ENCODE measurements around the gene AFF1. TPM values are rescaled to one million over a fixed set of nuclear protein-coding genes. Genes with fewer than 3 reads are reported as not detected.
"Not testable (repeated sequence)": the region's sequence is repeated elsewhere in the genome, so short reads cannot be mapped to it uniquely, and the experiment has no call there.

AFF1 gene
- total RNA-seq, 2 experiments from 2014 or later: 28.7 to 69.7 TPM

- Histone ChIP-seq H3K36me3 (ENCODE audit: insufficient read depth, low read length) (peaks cover 88% of the 10 kb centered on the region), H4K20me1 (ENCODE audit: insufficient read depth, low read length) (no peaks in the 10 kb centered on the region), H3K4me3 (ENCODE audit: low read depth, low read length, poor library complexity, severe bottlenecking) (no peak overlapping the region), H3K79me2 (ENCODE audit: insufficient read depth, low read depth, low read length) (no peaks in the 10 kb centered on the region), H3K9me3 (ENCODE audit: low read length) (no peaks in the 10 kb centered on the region), H2AFZ (ENCODE audit: low read length) (no peak overlapping the region), H3K4me2 (ENCODE audit: low read length) (no peak overlapping the region), H3K9me2 (ENCODE audit: insufficient read depth, low read length) (no peaks in the 10 kb centered on the region), H3K4me1 (ENCODE audit: insufficient read depth, low read length, poor library complexity, severe bottlenecking) (peaks cover 5% of the 10 kb centered on the region), H3K27ac (ENCODE audit: low read depth, low read length, poor library complexity, severe bottlenecking) (no peak overlapping the region)
- no TSS peak for BruUV-seq (replicated peaks)
- ChIA-PET POLR2A (interaction anchor here (0.6 to 2.6 kb wide), 4 partner anchors 9 to 87 kb away, joined by 3 to 6 read pairs (median 4); no protein-coding TSS in a partner anchor), CTCF (ENCODE audit: unreplicated experiment) (no interaction called here)
- TF ChIP-seq CTCF (conservative IDR thresholded peaks at IDR 0.05; ENCODE audit: low read length) (no peak), EZH2phosphoT487 (IDR thresholded peaks at IDR 0.05; ENCODE audit: borderline replicate concordance, low read depth, low read length) (no peak)
- no peak for DNase-seq (ENCODE audit: low spot score)
- intact Hi-C loops (cut with micrococcal nuclease; ENCODE audit: unreplicated experiment): no loop called here
Observed at GRCh38 chr4:87134122-87134521, 199.3 kb downstream of the AFF1 start.

GRCh38 chr4:87141428-87141827, 206.6 kb downstream of the AFF1 start:
- Histone ChIP-seq H3K9me3 (ENCODE audit: low read length) (no peaks in the 10 kb centered on the region), H3K4me3 (ENCODE audit: low read depth, low read length, poor library complexity, severe bottlenecking) (no peak overlapping the region), H3K27ac (ENCODE audit: low read depth, low read length, poor library complexity, severe bottlenecking) (no peak overlapping the region), H4K20me1 (ENCODE audit: insufficient read depth, low read length) (no peaks in the 10 kb centered on the region), H3K36me3 (ENCODE audit: insufficient read depth, low read length) (peaks cover 54% of the 10 kb centered on the region), H3K79me2 (ENCODE audit: insufficient read depth, low read depth, low read length) (no peaks in the 10 kb centered on the region), H3K4me1 (ENCODE audit: insufficient read depth, low read length, poor library complexity, severe bottlenecking) (no peaks in the 10 kb centered on the region), H3K4me2 (ENCODE audit: low read length) (no peak overlapping the region), H2AFZ (ENCODE audit: low read length) (no peak overlapping the region), H3K9me2 (ENCODE audit: insufficient read depth, low read length) (no peaks in the 10 kb centered on the region)
- no peak for DNase-seq (ENCODE audit: low spot score)
- intact Hi-C loops (cut with micrococcal nuclease; ENCODE audit: unreplicated experiment): no loop called here
- no TSS peak for BruUV-seq (replicated peaks)
- ChIA-PET POLR2A (no interaction called here), CTCF (ENCODE audit: unreplicated experiment) (no interaction called here)
- TF ChIP-seq EZH2phosphoT487 (IDR thresholded peaks at IDR 0.05; ENCODE audit: borderline replicate concordance, low read depth, low read length) (no peak), CTCF (conservative IDR thresholded peaks at IDR 0.05; ENCODE audit: low read length) (no peak)

- H4K20me1 ChIP-seq (ENCODE audit: insufficient read depth, low read length): no peaks in the 10 kb centered on the region
- no TSS peak for BruUV-seq (replicated peaks)
- no peaks in the 10 kb centered on the region for H3K9me2 ChIP-seq (ENCODE audit: insufficient read depth, low read length)
- intact Hi-C loops (cut with micrococcal nuclease; ENCODE audit: unreplicated experiment): no loop called here
- H3K79me2 ChIP-seq (ENCODE audit: insufficient read depth, low read depth, low read length): no peaks in the 10 kb centered on the region
- ChIA-PET POLR2A (no interaction called here), CTCF (ENCODE audit: unreplicated experiment) (no interaction called here)
- no peak overlapping the region for H3K27ac ChIP-seq (ENCODE audit: low read depth, low read length, poor library complexity, severe bottlenecking)
- no peaks in the 10 kb centered on the region for H3K9me3 ChIP-seq (ENCODE audit: low read length)
- TF ChIP-seq EZH2phosphoT487 (IDR thresholded peaks at IDR 0.05; ENCODE audit: borderline replicate concordance, low read depth, low read length): no peak
- TF ChIP-seq CTCF (conservative IDR thresholded peaks at IDR 0.05; ENCODE audit: low read length): no peak
- no peak overlapping the region for H2AFZ ChIP-seq (ENCODE audit: low read length)
- no peak overlapping the region for H3K4me3 ChIP-seq (ENCODE audit: low read depth, low read length, poor library complexity, severe bottlenecking)
- no peaks in the 10 kb centered on the region for H3K4me1 ChIP-seq (ENCODE audit: insufficient read depth, low read length, poor library complexity, severe bottlenecking)
- no peak overlapping the region for H3K4me2 ChIP-seq (ENCODE audit: low read length)
- DNase-seq (ENCODE audit: low spot score): no peak
- peaks cover 38% of the 10 kb centered on the region for H3K36me3 ChIP-seq (ENCODE audit: insufficient read depth, low read length)
Observed at GRCh38 chr4:87144356-87144755, 209.5 kb downstream of the AFF1 start.

GRCh38 chr4:87145934-87146333, 211.1 kb downstream of the AFF1 start:
- H3K36me3 ChIP-seq (ENCODE audit: insufficient read depth, low read length): peaks cover 31% of the 10 kb centered on the region
- H3K4me3 ChIP-seq (ENCODE audit: low read depth, low read length, poor library complexity, severe bottlenecking); H3K9me3 ChIP-seq (ENCODE audit: low read length); intact Hi-C loops (cut with micrococcal nuclease; ENCODE audit: unreplicated experiment); H2AFZ ChIP-seq (ENCODE audit: low read length); DNase-seq (ENCODE audit: low spot score); BruUV-seq (replicated peaks); H3K9me2 ChIP-seq (ENCODE audit: insufficient read depth, low read length); H4K20me1 ChIP-seq (ENCODE audit: insufficient read depth, low read length); H3K79me2 ChIP-seq (ENCODE audit: insufficient read depth, low read depth, low read length); H3K27ac ChIP-seq (ENCODE audit: low read depth, low read length, poor library complexity, severe bottlenecking); CTCF ChIA-PET (ENCODE audit: unreplicated experiment); H3K4me2 ChIP-seq (ENCODE audit: low read length); H3K4me1 ChIP-seq (ENCODE audit: insufficient read depth, low read length, poor library complexity, severe bottlenecking): not testable (repeated sequence)
- POLR2A ChIA-PET: interaction anchor here (0.5 to 0.7 kb wide), 2 partner anchors 40 to 1515 kb away, joined by 3 read pairs; no protein-coding TSS in a partner anchor
